ENCODE measurements around the gene TEAD1.

DNA sequence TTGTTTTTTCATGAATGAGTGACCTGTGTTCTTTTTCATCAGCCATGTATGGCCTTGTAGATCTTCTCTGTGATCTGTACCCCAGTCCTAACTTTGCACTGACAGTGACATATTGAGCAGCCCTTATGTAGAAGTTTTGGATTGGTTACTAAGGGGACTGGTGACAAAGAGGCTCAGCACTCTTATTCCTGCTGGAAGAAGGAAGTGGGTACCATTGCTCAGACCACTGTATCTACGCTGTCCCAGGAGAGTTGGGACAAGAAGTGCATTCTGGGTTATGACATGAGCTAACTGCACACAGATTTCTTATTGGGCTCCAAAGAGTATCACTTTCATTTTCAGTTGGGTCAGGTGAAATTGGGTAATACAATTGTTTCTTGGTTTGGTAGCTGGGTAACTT, 227.1 kb downstream of the TEAD1 start:
- TF ChIP-seq CTCF (IDR thresholded peaks at IDR 0.05; ENCODE audit: low read length) (no peak), EZH2phosphoT487 (IDR thresholded peaks at IDR 0.05; ENCODE audit: low read length) (no peak)
